ENCODE measurements around the gene FAM219A.
A peak's percentile ranks its signal among the peaks of the same experiment; 100 is the strongest.
"Not testable (repeated sequence)": the region's sequence is repeated elsewhere in the genome, so short reads cannot be mapped to it uniquely, and the experiment has no call there.

Gene FAM219A

DNA sequence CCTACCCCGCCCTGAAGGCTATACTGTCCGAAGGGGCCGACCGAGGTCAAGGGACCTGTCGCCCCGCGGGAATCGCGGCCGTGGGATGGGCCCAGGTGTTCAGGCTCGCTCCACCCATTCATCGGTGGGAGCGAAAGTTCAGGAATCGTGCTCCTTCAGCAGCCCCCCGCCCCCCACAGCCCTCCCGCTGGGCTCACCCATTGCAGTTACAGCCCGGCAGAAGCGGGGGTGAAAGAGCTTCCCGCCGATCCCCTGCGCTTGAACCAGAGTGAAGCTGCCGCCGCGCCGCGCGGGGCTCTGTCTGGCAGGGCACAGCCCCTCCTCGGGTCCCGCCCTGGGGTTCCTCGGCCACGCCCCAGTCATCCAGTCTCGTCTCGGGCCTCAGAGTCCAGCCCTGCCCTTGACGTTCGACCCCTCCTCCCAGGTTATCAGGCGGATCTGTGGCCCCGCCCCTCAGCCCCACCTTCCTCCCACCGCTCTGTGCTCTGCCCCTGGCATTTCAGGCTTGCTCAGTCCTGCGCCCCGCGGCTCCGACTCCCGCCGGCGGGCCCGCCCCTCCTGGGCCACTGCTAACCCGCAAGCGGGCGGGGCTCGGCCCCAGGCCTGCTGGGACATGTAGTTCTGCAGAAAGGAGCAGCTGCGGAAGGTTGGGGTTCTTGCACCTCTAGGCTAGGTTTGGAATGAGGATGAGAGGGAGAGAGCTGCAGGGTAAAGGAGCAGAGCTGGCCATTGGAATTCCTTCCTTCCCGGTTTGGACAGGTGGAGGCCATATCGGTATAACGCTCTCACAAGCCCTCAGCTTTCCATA lies 81.6 kb downstream of the FAM219A start, which contains the start of gene MYORG:
TSS of gene MYORG (minus strand) at position 303 of the 808 bp plus-strand sequence. CDS start 3,955 bp downstream, outside the sequence.
- DNase-seq (ENCODE audit: low read depth) = peak; percentile 24

DNA sequence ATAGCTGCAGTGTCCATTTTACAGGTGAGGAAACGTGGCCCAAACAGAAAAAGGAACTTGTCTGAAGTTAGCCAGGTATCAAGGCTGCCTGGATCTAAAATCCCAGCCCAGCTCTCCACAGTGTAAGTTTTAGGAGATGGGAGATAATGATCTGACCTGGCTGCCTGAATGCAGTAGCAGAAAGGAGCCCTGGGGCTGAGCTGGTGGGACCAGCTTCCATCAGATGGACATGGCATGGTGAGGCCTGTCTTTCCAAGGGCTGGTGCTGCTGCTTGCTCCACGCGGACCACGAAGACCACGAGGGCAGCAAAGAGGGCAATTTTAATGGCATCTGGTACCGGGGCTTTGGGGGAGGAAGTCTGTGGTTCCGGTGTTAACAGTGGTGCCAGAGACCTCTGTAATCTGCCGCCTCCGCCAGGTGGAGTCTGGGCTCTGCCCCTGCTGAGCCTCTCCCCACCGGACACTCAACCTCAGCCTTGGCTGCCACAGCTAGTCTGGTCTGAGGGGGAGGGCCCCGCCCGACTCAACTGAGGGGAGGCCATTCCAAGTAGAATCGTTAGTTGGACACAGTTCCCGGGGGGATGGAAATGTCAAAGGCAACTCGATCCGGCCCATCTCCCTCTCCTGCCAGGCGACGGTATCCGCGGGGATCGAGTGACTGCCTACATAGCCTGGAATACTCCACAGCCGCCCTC lies 82.3 kb downstream of the FAM219A start:
- no peak for DNase-seq (ENCODE audit: low read depth)

GRCh38 chr9:34374905-34375552 lies 83.3 kb downstream of the FAM219A start:
- DNase-seq (ENCODE audit: low read depth) = no peak

DNA sequence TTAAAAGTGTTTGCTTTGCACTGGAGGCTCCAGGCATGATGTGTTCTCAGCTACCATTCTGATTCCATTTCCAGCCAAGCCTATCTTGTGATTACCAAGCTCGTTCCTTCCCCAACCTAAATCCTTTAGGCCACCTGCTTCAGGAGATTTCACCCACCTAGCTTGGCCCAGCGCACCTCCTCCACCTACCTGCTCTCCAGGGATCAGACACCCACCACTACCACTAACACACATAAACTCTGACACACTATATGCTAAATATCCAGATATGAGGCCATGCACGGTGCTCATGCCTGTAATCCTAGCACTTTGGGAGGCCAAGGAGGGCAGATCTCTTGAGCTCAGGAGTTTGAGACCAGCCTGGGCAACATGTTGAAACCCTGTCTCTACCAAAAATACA lies 84.0 kb downstream of the FAM219A start:
- no peak for DNase-seq (ENCODE audit: low read depth)

- no peak for DNase-seq (ENCODE audit: low read depth)
Measured at GRCh38 chr9:34373749-34374148, 84.6 kb downstream of the FAM219A start.

GRCh38 chr9:34372467-34373011 lies 85.8 kb downstream of the FAM219A start:
- no peak for DNase-seq (ENCODE audit: low read depth)

DNA sequence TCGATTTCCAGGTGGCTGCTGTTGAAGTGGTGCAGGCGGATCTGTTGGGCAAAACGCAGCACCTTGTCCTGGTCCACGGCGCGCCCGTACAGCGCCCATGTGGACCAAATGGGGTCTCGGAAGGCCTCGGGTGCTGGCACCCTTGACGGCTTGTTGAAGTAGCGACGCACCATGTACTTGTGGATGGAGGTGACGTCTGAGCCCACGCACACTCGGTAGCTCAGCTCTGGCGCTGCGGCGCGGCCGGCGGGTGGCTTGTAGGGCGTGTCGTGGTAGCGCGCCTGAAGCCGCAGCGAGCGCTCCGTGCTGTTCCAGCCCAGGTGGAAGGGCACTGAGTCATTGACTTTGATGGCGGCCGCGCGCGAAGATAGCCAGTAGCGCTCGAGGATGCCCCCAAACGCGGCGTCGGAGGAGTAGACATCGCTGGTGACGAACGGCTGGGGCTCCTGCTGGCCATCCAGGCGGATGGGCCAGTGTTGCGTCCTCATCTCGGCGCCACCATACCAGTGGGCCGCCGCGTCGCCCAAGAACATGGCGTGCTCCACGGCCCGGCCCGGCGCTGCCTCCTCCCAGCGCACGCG lies 86.4 kb downstream of the FAM219A start:
- DNase-seq (ENCODE audit: low read depth) = no peak

DNA sequence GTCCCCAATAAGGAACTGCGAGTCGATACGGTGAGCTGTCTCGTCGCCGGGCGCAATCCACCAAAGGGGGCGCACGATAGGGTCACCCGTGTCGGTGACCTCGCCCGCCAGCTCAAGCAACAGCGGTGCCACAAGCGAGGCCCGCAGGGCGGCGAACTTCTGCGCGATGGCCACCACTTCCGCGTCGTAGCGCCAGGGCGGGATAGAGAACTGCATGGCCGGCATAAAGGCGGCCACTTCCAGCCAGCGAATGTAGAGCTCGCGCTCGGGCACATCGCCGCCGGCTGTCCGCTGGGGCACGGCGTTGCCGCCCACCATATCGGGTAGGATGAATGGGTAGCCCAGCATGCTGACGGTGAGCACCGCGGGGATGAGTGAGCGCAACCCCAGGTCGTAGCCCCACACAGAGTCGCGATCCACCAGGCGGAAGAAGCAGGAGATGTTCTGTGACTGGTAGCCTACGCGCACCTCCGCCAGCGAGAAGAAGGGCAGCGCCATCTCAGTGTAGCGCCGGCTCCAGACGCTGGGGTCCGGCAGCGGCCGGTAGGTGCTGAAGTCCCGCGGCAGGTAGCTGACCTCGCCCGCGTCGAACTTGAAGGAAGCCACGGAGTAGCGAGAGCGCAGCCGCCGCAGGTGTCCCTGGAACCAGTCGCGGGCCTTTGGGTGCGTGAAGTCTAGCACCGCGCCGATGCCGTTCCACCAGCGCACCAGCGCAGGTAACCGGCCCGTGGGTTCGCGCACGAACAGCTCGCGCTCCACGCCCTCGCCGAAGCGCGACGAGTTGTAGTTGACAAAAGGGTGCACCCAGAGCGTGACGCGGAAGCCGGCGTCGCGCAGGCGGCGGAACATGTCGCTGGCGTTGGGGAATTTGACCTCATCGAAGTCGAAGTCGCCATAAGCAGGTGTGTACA lies 87.1 kb downstream of the FAM219A start:
- no peak for DNase-seq (ENCODE audit: low read depth)

DNA sequence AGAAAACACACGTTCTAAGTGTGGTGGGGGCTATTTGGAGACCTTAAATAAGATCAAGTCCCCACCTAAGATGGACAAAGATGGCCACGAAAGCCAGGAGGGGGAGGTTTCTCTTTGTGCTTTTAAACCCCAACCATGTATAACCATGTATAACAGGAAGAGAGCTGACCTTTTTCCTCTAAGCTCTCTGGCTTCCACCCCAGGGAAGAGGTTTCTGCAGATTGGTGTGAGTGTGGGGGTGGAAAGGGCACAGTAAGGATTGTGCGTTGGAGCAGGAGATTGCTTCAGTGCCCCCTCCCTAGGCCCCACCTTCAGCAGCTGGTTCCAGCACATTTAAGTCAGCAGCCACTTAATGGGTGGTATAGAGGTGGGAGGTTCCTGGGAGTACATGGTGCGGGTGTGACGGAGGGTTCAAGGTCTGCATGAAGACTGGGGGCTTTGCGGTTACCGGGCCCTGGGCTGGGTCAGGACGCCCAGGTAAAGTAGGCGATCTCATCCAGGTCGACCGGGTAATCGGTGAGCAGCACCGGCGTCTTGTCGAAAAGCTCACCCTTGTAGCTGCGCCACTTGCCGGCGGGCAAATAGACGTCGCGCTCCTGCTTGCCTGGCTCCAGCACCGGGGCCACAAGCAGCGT lies 87.9 kb downstream of the FAM219A start:
- no peak for DNase-seq (ENCODE audit: low read depth)

GRCh38 chr9:34369636-34370035 lies 88.7 kb downstream of the FAM219A start:
- no peak for DNase-seq (ENCODE audit: low read depth)

- DNase-seq (ENCODE audit: low read depth) = not testable (repeated sequence)
Measured at GRCh38 chr9:34368796-34369195, 89.6 kb downstream of the FAM219A start.

DNA sequence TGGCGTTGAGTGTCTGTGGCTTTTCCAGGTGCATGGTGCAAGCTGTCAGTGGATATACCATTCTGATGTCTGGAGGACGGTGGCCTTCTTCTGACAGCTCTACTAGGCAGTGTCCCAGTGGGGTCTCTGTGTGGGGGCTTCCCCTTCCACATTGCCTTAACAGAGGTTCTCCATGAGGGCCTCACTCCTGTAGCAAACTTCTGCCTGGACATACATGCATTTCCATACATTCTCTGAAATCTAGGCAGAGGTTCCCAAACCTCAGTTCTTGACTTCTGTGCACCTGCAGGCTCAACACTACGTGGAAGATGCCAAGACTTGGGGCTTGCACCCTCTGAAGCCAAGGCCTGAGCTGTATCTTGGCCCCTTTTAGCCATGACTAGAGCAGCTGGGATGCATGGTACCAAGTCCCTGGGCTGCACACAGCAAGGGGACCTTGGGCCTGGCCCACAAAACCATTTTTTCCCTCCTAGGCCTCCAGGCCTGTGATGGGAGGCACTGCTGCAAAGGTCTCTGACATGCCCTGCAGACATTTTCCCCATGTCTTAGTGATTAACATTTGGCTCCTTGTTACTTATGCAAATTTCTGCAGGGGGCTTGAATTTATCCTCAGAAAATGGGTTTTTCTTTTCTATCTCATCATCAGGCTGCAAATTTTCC lies 90.5 kb downstream of the FAM219A start:
- not testable (repeated sequence) for DNase-seq (ENCODE audit: low read depth)

DNA sequence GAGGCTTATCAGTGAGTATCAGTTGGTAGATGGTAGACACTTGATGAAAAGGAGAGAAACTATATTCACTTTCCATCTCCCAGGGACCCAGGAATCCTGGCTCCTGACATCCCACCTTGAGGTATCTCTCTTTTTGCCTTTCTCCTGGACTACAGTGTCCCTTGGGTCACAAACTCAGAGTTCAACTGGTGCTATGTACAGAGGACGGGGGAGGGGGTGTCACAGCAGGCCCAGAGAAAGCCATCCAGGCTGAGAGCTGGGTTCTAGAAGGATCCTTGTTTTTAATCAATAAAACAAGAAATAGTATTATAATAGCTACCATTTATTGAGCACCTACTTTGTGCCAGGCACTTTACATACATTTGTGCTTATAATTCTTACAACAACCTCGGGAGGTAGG lies 92.0 kb downstream of the FAM219A start:
- no peak for DNase-seq (ENCODE audit: low read depth)

GRCh38 chr9:34365282-34365681 lies 93.1 kb downstream of the FAM219A start:
- no peak for DNase-seq (ENCODE audit: low read depth)

- DNase-seq (ENCODE audit: low read depth) = no peak
Measured at GRCh38 chr9:34363619-34364351, 94.6 kb downstream of the FAM219A start.

DNA sequence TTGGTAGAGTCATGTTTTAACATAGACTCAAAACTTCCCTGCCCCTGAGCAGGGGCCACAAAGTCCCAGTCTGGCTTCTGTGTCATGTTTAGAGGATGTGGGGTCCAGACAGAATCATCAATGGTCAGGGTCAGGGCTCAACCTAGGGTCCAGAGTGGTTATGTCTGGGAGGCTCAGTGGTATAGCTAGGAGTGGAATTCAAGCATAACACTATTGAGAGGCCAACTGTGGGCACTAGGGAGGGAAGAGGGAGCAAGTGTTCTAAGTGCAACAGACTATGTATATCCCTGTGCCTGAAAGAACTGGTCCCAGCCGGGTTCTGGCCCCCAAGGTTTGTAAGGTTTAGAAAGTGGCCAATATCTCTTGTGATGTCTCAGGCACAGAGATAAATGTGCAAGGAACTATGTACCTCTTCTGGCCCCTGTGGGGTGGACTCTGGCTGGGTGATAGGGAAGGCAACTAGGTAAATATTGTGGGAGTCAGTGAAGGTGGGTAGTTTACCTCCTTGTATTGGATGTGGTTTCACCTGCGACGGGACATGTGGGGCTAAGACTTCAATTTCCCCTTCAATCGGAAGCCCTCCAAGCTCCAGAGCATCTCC lies 95.7 kb downstream of the FAM219A start:
- no peak for DNase-seq (ENCODE audit: low read depth)

- not testable (repeated sequence) for DNase-seq (ENCODE audit: low read depth)
Measured at GRCh38 chr9:34352957-34353356, 105.4 kb downstream of the FAM219A start.

GRCh38 chr9:34352122-34352652 lies 106.2 kb downstream of the FAM219A start:
- DNase-seq (ENCODE audit: low read depth) = not testable (repeated sequence)

- no peak for DNase-seq (ENCODE audit: low read depth)
Measured at GRCh38 chr9:34349324-34349723, 109.0 kb downstream of the FAM219A start.

Data from non-pigmented ciliary epithelial cell (primary cell).